Esophagus mucosa (tissue), 1 donor: ENCODE measurements around the gene SLC36A3. TPM values are rescaled to one million over a fixed set of nuclear protein-coding genes. Genes with fewer than 3 reads are reported as not detected.
A peak's percentile ranks its signal among the peaks of the same experiment; 100 is the strongest.

Experiments
- ATAC-seq: fragments of 200-7000 bp; cut with Tn5 transposase; one replicate; pipeline ENCODE4 v1.9.1; 2020
- total RNA-seq: library from RNA; stranded (reverse); gene quantifications from one replicate; pipeline ENCODE4 v1.2.4, GENCODE V29; 2023
- donor health status: DM: yes; HTN: yes; CAD: no.

Gene SLC36A3
- total RNA-seq, 1 donor from 2014 or later, result not detected

DNA sequence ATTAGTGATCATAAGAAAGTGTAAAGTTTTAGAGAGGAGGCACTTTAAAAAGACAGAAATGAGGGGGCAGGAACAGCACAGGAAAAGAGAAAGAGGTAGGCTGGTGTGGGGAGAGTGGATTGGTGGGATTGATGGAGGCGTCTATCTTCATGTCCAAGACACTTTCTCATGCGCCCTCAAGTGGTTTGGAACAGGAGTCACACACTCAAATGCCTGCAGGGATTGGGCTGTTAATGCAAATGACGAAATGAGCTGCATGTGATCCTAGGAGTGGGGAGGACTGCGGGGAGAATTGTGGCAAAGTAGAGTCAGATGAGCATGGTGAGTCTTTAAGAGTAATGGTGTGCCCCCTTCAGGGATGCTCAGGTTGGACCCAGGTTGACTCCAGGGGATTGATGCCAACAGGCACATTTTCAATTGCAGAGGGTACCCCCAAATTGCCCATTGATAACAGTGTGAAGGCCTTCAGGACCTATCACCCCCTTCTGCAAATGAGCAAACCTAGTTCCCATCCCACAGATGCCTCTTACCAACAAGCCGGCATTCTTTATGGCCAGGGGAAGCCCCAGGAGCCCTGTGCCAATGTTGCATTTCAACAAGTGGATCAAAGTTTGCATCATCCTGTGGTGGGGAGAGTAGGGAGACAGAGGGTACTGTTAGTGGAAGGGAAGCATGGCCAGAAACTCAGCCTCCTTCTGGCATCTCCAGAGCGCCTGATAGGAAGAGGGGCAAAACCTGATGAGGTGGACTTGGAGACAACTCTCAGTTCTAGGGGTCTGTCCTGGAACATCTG is 5.3 kb downstream of the SLC36A3 start:
- peak; percentile 72 for ATAC-seq

DNA sequence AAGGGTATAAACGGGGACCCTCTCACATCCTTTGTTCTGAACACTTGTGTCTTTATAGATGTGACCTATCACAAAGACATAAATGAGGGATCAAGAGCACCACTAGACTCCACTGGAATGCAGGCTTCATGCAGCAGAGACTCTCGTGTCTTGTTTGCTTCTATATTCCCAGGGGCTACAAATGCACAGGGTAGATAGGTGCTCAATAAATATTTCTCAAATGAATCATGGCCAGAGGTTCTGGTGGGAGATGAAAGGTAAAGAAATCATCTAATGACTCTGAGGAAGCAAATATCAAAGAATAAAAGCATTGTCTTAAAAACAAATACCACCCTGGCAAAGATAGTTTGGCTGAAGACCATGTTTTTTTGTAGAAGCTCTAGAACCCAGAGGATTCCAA is 6.6 kb downstream of the SLC36A3 start:
- ATAC-seq, result no peak

DNA sequence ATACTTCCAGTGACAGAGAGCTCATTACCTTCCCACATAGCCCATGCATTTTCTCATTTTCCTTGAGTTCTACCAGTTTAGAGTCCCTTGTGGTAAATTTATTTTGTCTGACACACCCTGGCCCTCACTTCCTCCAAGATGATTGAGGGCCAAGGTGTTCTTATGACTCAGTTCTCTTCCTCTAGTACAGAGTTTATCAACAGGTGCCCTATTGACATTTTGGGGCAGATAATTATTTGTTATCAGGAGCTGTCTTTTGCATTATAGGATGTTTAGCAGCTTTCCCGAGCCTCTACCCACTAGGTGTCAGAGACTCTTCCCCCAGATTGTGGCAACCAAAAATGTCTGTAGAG is 7.1 kb downstream of the SLC36A3 start:
- peak; percentile 20 for ATAC-seq

DNA sequence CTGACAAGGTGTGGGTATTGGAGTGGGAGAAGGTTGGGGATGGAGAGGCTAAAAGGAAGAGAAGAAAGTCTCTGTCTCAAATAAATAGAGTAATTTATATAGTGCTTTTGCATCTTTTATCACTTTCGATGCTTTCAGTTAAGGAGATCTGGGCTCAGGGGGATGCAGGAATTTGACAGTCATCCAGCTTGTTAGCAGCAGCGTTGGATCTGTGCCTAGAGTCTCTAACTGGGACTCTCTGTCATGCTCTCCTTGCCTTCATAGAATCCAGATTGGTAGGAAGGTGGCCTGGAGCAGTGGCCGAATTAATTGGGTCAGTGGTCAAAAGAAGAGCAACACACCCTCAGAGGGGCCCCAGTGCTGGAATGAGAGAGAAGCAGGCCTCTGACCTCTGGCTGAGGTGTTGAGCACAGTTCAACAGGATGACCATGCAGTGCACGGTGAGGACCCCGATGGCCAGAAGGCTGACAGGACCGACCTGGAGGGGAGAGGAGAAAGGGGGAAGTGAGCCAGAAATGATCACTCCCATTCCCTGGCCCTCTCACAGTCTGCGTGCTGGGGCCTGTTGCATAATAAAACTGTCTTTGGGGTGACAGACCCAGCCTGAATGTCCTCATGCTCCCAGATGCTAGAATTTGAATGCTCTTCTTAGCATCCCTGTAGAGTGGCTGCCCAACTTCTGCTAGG is 7.6 kb downstream of the SLC36A3 start:
- peak; percentile 22 for ATAC-seq

DNA sequence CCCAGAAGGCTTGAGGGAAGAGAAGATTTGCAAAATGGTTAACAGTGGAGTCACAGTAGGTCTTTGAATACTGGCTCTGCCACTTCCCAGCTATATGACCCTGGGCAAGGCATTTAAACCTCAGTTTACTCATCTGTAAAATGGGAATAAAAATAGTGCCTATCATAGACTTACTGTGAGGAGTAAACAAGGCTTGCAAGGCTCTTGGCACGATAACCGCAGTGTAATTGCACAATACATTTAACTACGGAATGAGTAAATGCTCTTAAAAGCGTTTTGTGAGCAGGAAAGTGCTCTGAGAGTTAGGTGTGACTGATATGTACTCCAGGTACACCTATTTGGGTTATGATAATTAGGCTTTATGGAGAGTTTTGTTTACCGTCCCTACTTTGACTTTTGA is 8.4 kb downstream of the SLC36A3 start:
- ATAC-seq, result no peak

DNA sequence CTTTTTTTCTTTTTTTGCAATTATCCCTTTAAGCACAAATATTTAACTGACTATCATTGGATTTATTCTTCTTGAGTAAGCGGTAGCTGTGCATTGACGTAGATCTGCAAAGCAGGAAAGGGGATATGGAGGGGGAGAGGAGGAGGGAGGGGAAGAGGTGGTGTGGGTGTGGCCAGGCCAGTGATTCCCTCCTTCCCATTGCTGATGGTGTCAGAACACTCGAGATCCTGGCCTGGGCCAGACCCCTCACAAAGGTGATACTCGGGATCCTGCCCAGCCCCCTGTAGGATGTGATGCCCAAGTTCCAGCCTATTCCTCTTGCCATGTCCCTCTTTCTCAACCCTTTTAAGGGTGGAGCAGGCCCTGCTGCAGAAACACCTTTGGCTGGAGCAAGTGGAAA is 9.9 kb downstream of the SLC36A3 start:
- ATAC-seq, result no peak

DNA sequence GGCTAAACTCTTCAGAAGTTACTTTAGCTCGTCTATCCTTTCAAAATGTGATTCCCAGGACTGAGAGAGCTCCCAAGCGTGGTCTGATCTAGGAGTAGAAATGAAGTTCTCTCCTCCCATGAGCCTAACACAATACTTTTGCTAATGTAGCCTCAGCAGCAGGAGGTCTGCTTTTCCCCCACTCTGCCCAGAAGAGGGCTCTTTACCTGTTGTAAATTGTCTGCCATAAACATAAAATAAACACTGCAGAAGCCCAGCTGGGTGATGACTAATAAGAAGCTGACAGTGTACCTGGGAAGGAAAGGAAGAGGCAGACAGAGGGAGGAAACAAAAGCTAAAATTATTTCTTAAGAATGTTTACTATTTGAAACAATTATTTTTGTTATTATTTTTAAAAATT is 15.4 kb downstream of the SLC36A3 start:
- no peak for ATAC-seq

DNA sequence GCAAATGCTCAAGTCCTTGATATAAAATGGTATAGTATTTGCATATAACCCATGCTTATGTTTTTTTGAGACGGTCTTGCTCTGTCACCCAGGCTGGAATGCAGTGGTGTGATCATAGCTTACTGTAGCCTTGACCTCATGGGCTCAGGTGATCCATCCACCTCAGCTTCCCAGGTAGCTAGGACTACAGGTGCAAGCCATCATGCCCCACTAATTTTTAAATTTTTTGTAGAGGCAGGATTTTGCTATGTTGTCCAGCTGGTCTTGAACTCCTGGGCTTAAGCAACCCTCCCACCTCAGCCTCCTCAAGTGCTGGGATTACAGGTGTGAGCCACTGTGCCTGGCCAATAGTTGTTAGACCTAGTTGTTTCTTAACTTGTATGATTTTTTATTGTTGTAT is 17.3 kb downstream of the SLC36A3 start:
- no peak for ATAC-seq

DNA sequence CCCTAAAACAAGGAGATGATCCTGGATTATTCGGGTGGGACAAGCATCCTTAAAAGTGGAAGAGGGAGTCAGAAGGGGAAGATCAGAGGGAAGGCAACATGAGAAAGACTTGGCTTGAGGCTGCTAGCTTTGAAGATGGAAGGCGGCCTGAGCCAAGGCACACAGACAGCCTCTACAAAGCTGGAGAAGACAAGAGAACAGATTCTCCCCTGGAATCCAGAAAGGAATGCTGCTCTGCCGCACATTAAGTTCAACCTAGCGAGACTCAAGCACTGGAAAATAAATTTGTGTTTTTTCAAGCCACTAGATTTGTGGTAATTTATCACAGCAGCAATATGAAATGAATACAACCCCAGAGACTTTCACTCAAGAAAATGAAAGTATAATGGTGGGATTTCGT is 17.9 kb downstream of the SLC36A3 start:
- ATAC-seq, result no peak

DNA sequence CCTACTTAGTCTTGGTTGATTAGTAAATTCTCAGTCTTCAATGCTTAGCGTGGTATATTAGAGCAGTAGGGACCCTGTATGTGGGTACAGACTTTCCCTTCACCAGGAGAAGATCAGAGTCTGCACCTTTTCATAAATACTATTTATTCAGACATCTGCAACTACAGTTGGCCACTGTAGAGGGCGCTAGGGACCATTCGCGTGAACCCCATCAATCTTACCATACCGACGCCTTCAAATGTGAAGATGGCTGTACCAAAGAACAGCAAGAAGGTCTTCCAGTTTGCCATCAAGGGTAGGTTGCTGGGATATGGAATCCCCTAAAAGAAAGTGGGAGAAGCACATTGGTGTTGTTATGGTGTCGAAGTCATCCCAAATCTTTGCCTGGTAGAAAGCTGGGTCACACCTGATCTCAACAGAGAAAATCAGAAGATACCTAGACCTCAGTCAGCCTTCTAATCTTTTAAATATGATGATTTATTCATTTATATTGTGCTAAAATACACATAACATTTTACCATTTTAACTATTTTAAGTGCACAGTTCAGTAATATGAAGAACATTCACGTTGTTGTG is 19.1 kb downstream of the SLC36A3 start:
- no peak for ATAC-seq

DNA sequence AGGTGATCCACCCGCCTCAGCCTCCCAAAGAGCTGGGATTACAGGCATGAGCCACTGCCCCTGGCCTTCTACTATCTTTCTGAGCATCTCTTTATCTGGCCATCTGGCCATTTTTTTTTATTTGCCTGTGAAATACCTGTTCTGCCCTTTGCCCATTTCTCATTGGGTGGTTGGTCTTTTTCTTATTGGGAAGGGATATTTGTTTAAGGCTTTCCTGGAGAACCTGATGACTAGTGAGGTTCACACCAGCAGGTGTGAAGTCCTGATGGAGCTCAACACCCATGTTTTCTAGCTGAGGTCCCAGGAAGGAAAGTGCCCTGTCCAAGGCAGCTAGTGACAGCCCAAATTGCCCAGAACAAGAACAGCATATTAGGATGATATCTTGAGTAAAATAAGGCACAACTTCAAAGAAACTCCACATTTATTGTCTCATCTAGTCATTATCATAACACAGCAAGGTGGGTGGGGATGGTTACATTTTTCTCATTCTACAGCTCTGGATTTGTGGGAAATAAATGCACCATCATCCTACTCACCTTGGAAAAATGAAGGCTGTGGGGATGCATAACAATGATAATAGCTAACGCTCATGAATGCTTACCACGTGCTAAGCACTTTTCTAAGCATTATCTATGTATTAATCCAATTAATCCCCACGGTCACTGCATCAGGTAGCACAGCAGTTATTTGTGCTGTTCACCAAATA is 20.3 kb downstream of the SLC36A3 start:
- ATAC-seq, result no peak

DNA sequence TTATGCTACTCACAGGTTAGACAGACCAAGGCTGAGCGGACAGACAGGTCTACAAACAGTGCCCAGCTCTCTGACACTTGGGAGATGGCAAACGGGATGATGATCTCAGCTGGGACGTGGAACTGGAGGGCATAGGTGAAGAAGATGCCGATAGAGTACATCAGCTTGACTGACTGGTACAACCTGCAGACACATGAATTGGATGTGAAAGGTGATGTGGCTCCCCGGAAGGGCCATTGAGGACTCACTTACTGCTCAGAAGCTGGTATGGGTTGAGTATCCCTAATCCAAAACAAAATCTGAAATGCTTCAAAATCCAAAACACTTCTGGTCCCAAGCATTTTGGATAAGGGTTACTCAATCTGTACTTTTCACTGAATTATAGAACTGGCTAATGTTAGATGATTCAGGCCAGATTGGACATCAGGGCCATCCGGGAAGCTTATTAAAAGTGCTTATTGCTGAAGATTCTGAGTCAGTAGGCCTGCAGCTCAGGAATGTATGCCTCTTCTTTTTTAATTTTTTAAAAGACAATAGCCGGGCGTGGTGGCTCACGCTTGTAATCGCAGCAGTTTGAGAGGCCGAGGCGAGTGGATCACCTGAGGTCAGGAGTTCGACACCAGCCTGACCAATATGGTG is 22.4 kb downstream of the SLC36A3 start:
- peak; percentile 44 for ATAC-seq

DNA sequence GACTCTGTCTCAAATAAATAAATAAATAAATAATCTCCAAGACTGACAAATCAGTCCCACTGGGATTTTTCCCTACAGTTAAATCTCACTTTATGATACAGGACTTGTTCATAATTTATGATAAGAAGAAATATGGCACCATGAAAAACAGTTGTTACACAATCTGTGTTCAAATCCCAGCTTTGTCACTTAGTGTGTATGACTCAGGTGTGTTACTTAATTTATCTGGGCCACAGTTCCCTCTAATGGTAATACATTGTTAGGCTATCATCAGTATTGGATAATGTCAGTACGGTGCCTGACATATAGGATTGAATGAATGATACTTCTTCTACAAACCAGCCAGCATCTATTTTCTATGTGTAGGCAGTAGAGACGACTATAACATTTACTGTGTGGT is 23.1 kb downstream of the SLC36A3 start:
- ATAC-seq, result peak; percentile 69

DNA sequence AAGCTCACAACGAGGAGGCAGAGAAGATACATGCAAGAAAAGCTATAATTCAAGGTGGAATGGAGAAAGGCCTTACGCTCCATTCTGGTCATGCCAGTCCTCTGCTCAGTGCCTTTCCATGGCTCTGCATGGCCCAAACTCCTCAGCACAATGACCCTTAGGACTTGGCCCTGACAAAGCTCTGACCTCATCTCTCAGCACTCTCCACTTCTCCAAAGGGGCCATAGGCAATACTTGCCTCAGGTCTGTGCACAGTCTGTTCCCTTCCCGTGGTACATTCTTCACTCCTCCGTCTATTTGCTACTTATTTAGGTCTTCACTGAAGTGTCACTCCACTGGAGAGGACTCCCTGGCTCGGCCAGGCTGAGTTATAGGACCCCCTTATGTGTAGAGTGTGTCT is 24.7 kb downstream of the SLC36A3 start:
- ATAC-seq, result no peak

DNA sequence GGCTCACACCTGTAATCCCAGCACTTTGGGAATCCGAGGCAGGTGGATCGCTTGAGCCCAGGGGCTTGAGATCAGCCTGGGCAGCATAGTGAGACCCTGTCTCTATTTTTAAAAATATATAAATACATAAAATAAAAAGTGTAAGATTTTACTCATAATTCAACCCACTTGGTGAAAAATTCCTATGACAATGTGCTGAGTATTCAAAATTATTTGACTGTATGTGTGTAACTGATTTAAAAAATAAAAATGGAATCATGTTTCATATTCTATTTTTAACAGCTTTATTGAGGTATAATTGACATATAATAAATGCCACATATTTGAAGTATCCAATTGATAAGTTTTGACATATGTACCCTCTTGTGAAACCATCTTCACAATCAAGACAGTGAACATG is 27.8 kb downstream of the SLC36A3 start:
- no peak for ATAC-seq

DNA sequence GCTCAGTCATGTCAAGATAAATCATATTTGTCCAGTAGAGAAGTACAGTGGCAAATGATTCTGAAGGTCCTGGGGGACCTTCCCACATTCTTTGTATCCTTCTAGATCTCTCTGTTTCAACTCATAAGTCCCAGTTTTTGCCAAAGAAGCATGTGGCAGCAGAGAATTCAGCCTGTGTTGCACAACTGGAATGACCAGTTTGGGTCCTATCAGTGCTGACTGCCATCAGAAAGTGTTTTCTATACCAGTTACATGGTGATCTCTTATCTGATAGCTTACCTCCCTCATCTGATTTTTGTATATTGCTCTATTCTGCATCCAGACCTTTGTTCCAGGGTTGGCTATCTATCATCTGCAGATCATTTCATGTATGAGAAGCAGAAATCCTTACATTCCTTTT is 28.9 kb downstream of the SLC36A3 start:
- peak; percentile 53 for ATAC-seq

DNA sequence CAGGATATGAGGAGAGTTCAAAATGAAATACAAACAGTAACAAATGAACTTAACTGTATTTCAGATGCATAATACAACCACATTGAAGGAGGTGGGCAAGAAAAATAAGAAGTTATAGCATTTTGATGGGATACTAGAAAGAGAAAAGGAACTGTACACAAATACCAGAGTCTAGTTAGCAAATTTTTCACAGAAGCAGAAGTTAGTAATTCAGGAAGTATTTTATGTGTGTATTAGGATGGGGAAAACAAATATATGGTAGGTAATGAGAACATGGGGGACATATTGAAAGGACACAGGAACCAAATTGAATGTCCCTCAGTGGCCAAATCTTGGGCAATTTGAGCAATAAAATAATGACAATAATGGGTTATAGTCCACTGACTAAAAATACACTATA is 32.2 kb downstream of the SLC36A3 start:
- ATAC-seq, result no peak

DNA sequence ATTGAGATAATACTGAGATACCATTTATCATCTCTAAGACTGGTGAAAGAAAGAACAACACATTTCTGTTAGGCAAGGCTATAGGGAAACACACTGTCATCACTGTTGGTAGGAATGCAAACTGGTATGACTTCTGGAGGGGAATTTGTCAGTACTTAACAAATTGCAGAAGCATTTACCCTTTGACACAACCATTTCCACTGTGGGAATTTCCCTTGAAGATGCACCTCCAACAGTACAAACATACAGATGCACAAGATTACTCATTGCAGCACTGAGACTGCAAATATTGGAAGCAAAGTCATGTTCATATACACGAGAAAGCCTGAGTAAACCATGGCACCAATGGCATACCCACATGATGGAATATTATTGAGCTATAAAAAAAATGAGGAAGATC is 33.0 kb downstream of the SLC36A3 start:
- ATAC-seq, result peak; percentile 40

DNA sequence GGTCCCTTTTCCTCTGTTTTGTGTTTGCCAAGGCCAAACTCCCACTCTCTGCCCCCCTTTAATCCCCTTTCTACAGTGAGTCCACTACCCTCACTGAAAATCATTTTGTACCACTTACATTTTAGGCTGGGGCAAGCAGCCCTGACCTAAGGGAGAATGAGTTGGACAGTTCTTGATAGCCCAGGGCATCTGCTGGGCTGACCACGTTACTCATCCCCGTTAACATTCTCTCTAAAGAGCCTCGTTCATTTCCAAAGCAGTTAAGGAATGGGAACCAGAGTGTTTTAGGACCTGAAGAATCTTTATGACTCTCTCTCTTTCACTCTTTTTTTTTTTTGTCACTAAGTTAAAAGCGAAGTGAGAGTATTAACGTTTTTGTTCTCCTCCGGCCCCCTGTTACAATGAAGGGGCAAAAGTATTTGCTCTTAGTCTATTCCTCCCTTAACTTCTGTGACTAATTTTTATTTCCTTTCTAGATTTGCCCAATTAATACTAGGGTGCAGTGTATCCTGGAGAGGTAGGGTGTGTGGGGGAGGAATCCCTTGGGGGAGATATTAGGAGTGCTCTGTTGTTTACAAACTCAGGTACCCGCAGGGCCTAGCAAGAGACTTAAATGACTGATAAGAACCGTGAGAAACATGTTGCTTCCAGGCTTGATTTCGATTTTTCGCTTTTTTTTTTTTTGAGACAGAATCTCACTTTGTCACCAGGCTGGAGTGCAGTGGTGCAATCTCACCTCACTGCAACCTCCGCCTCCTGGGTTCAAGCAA is 35.9 kb downstream of the SLC36A3 start:
- ATAC-seq, result no peak

DNA sequence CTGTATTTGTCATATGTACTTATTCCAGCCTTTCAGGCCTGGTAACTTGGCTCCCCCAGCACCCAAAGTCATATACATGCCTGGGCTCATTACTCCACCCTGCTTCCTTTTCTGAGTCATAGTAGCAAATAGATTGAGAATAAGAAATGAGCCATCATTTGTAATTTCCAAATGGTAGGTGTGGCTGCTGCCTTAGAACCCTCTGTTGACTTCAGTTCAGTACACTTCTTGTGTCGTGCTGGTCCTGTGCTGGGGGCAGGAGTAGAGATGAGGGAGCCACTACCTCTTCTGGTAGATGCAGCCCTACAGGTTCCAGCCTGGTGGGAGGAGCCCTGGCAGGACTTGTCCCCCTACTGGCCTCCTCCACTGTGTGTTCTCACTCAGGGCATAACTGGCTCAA is 39.5 kb downstream of the SLC36A3 start:
- ATAC-seq, result peak; percentile 98

DNA sequence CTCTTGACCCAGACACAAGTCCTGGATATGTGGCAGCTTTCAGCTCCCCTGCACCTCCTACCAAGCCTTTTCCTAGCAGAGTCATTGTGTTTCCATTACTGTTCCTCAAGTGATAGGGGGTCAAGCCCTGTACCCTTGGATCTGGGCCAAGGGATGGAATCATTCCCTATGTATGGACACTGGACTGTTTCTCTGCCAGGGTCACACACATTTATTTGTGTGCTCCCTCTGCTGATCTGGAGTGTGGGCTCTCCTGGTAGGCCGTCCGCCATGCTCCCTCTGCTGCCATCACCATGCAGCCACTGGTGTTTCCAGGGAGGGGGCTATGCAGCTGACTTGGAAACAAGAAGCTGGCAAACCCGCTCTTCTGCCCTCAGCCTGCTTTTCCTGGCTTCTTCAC is 41.0 kb downstream of the SLC36A3 start:
- ATAC-seq, result no peak

DNA sequence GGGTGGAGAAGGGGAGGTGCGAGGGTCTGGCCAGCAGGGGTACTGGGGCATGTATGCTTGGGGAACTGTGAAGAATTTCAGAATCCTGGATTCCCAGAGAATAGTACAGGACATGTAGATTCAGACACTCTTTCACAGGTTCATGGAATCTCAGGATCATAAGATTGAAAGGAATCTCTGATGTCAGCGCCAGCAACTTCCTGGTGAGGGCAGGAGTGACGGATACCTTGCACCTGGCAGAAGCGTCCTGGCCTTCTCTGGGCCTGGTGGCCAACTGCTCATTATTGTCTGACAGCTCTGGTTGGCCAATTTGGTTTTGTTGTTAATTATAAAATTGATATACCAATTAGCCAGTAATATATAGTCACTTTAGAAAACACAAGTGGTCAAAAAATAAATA is 43.6 kb downstream of the SLC36A3 start:
- ATAC-seq, result no peak
